ENCODE measurements around the gene ARNT2.
"Not testable (repeated sequence)": the region's sequence is repeated elsewhere in the genome, so short reads cannot be mapped to it uniquely, and the experiment has no call there.

Gene ARNT2

GRCh38 chr15:80633221-80633620 is 229.0 kb downstream of the ARNT2 start:
- no peak for DNase-seq

- DNase-seq: no peak
These were observed 231.8 kb downstream of the ARNT2 start for GRCh38 chr15:80635953-80636352.

DNA sequence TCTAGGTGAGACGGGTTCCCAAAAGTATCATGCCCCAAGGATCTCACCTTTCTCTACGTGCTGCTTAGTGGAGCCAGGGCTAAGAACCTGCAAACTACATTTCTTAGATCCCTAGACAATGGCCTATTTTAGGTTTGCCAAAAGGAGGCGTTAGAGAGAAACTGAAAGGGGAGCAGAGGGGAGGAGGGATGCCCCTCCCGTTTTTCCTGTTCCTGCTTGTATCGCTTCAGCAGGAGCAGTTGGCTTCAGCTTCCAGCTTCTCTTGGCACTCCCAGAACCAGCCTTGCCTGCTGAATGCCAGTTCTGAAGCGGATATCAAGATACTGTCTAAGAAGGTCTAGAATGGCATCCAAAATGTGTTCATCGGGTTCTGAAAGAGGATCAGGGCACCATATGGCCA is 232.5 kb downstream of the ARNT2 start:
- DNase-seq: no peak

DNA sequence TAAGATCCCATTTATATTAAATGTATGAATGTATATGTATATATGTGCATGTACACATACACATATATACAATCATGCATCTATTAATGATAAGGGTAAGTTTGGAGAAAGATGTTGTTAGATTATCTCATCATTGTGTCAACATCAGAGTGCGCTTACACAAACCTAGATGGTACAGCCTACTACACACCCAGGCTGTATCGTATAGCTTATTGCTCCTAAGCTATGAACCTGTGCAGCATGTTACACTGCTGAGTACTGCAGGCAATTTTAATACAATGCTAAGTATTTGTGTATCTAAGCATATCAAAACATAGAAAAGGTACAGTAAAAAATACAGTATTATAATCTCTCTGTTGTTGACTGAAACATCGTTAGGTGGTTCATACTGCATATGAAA is 233.6 kb downstream of the ARNT2 start:
- DNase-seq: no peak

DNA sequence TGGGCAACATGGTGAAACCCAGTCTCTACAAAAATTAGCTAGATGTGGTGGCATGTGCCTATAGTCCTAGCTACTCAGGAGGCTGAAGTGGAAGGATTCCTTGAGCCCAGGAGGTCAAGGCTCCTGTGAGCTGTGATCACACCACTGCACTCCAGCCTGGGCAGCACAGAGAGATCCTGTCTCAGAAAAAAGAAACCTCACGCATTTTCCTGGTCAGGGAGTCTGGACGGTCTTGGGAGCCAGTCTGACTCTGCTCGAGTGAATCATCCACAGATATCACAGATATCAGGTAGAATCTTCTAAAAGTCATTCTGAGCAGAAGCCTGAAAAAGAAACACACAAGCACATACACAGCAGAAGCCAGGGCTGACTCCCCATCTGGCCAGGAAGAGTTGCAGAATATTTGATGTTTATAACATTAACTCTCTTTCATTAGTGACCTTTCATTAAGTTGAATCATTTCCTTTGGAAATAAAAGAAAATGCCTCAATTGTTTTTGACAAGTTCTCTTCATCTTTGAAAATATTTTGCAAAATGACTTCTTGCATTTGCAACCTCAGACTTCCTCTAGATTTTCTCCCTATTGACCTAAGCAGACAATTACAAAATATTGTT is 234.5 kb downstream of the ARNT2 start:
- DNase-seq: no peak

GRCh38 chr15:80639168-80639555 is 235.0 kb downstream of the ARNT2 start:
- no peak for DNase-seq

GRCh38 chr15:80640531-80641121 is 236.4 kb downstream of the ARNT2 start:
- DNase-seq: no peak

DNA sequence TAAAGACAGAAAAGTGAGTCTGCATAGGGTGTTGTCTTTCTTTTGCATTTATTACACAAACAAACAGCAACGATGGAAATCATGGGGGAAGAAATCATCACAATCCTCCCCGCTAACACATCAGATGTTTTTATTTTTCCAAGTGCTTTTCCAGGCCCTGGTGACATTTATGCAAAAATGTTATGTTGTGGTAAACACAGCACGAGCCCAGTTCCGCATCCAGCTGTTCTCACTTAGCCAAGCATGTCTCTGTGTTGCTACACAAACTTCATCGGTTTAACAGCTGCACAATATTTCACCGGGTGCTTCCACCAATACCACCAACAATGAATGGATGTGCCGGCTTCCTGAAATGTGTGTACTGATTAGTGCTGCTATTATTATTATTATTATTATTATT is 237.2 kb downstream of the ARNT2 start:
- no peak for DNase-seq

GRCh38 chr15:80643431-80643951 is 239.3 kb downstream of the ARNT2 start:
- DNase-seq: no peak

GRCh38 chr15:80645494-80646065 is 241.4 kb downstream of the ARNT2 start:
- no peak for DNase-seq

GRCh38 chr15:80647424-80647823 is 243.2 kb downstream of the ARNT2 start:
- not testable (repeated sequence) for DNase-seq

Data from NCI-H1436 (cell line).